GM18861 (cell line): Measurements from ENCODE around the gene HSPB8.

Experiments used
- ATAC-seq: cut with Tn5 transposase; IDR thresholded peaks from one replicate; pipeline ENCODE4 v1.9.1; 2021; ENCODE audit not compliant: unreplicated experiment

Gene HSPB8, protein sequence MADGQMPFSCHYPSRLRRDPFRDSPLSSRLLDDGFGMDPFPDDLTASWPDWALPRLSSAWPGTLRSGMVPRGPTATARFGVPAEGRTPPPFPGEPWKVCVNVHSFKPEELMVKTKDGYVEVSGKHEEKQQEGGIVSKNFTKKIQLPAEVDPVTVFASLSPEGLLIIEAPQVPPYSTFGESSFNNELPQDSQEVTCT

GRCh38 chr12:119178544-119179334 is at the start of gene HSPB8:
Gene HSPB8, plus strand, starts transcription at chr12:119178931. Its CDS starts 382 bp downstream, at chr12:119179313.
- ATAC-seq = no peak

- ATAC-seq = no peak
Measured at GRCh38 chr12:119129827-119130434, 48.8 kb upstream of the HSPB8 start.

- ATAC-seq = no peak
Measured at GRCh38 chr12:119130523-119130922, 48.2 kb upstream of the HSPB8 start.

DNA sequence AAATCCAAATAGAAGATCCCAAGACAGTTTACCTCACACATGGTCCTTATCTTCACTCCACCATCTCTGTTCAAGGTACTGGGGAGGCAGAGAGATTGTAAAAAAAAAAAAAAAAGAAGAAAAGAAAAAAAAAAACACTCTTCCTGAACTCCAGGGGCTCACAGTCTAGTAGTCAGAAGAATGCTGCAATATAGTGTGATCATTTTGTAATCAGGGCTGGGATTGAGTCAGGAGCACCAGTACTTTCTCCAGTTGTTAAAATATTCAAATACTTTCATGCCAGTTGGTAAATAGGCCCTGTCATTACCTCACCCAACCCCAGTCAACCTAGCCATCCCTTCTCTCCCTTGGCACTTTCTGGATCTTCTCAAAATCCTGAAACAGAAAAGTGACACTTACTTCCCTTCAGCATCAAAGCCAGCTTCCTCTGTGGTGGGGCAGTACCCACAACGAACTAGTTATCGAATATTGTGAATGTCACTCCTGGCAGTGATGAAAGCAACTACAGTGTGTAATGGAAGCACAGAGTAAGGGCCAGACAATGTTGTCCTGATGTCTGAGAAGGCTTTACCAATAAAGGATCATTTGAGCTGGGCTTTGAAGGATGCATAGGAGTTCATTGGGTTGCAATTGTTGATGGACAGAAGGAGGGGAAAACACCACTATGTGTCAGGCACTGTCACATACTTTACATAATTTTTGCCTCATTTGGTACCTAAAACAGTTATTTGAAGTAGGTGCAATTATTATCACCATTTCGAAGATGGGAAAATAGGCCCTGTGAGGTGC is 44.3 kb upstream of the HSPB8 start:
- ATAC-seq = no peak

GRCh38 chr12:119136811-119137410 is 41.8 kb upstream of the HSPB8 start:
- ATAC-seq = no peak

DNA sequence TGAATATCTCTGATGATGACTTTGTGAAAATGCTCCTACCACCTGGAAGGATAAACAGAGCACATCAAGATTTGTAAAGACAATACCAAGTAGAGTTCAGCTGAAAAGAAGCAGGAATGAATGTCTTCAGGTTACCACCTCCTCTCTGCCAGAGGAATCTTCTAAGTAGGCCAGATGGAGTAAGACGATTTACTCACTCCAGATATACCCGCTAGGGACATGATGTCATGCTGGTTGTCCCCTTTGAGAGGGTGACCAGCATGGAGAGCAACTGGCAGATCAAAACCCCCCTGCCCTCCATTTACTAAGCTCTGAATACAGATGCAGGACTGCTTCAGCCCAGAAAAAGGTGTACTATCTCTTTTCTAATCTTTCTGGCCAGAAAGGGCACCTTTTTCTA is 39.3 kb upstream of the HSPB8 start:
- ATAC-seq = no peak

DNA sequence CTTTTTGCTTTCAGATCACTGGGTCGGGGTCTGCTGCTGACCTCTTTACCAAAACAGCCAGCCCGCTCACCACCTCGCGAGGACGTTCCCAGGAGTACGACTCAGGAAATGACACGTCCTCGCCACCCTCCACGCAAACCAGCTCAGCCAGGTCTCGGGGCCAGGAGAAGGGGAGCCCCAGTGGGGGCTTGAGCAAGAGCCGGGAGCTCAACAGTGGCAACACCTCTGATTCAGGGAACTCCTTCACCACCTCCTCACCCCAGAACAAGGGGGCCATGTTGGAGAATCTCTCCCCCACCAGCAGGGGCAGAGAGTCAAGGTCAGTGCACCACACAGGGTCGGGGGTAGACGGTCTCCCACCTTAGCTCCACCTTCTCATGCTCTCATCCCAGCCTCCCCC is 33.4 kb upstream of the HSPB8 start:
- no peak for ATAC-seq

DNA sequence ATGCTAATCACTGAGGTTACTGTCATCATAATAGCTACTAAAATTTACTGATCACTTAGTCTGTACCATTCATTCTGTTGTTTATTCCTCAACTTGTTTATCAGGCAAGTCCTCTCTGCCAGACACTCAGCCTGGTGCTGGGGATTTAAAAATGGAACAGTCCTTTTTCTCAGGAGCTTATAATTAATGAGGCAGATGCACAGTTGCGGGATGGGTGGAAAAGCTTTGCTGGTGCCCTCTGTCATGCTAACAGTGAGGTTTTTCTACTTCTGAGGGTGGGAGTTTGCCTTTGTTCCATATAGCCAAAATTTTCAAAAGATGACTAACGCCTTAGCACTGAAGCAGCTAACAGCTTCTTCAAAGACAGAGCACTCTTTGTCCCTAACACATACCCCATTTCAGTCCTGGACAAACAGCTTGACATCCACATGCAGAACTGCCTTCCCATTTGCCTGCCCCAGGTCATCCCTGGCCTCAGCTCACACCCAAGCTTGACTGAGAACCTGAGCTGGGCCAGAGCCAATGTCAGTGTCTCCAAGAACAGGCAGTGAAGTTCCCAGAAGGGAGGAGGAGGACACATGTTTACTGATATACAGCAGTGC is 30.8 kb upstream of the HSPB8 start:
- no peak for ATAC-seq

DNA sequence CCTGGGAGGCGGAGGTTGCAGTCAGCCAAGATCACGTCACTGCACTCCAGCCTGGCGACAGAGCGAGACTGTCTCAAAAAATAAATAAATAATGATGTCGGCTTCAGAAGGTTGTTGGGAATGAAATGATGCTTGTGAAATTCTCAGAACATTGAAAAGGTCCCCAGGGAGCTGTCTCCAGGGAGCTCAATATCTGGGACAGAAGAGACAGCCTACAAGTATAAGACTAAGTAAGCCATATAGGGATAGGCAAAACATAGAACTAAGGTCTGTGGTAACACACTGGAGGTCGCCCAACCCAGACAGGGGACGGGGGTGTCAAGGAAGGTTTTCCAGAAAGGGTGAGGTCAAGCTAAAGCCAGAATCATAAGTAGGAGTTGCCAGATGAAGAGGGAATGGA is 29.5 kb upstream of the HSPB8 start:
- no peak for ATAC-seq

GRCh38 chr12:119151445-119152026 is 27.2 kb upstream of the HSPB8 start:
- no peak for ATAC-seq

DNA sequence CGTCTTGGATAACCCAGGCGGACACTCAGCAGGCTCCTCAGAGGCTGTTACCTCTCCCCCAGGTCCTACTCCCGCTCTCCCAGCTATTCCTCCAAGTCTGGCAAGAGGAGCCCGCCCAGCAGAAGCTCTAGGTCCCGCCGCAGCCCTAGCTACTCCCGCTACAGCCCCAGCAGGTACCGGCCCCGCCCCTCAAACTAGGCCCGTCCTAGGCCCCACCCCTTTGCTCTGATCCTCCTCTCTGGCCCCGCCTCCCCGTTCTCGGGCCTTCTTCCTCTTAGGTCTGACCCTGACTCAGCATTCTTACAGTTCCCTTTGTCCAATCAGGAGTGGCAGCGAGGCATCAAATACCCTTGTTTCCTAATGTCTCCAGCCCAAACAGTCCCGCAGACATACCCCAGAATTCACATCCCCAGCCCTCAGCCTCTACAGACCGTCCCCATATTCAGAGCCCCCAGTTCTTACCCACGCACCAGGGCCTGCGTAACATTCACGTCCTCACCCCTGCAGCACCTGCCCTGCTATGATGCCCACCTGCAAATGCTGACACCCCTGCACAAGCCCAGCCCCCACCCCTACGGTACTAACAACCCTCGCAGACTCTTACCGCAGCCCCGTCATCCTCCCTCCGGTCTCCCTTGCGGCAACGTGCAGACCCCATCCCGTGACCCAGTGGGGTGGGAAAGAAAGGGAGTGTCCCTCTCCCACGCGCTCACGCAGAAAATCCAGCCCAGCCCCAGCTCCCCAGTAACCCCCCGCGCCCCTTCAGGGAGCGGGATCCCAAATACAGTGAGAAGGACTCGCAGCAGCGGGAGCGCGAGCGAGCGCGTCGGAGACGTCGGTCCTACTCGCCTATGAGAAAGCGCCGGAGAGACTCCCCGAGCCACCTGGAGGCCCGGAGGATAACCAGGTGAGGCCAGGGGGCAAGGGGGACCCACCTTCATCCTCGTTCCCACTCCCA is 25.0 kb upstream of the HSPB8 start:
- no peak for ATAC-seq

- no peak for ATAC-seq
Measured at GRCh38 chr12:119154435-119154818, 24.3 kb upstream of the HSPB8 start.

DNA sequence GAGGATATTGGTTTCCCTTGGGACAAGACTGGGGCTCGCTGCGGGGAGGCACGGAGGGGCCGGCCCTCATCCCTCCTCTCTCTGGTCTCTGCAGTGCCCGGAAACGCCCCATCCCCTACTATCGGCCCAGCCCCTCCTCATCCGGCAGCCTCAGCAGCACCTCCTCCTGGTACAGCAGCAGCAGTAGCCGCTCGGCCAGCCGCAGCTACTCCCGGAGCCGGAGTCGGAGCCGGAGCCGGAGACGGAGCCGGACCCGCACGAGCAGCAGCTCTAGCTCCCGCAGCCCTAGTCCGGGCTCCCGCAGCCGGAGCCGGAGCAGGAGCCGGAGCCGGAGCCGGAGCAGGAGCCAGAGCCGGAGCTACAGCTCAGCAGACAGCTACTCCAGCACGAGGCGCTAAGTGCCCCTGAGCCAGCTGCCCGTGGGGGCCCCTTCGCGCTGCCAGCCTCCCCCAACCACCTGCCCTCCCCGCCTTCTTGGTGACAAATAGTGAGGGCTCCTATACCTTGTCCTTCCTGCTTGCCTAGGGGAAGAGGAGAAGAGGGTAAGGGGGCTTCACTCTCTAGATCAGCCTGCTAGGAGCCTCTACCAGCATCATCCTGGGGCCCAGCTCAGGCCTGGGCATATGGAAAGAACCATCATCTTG is 22.2 kb upstream of the HSPB8 start:
- no peak for ATAC-seq

DNA sequence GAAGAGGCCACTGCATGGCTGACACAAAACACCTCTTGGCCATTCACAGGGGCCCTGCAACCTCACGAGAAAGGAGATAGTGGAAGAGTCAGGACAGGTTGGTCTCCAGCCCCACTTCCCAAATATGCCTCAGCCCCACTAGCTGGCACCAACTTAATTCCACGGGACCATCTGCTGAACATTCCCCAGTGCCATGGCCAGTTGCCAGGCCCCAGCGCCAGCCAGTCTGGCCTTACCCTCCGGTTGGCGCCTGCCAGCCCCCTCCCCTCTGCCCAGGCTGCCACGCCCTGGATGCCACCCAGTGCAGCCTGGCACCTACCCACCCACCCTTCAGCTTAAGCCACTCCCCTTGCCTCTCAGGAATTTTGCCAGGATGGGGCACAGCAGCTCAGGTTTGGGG is 21.2 kb upstream of the HSPB8 start:
- no peak for ATAC-seq

- ATAC-seq = no peak
Measured at GRCh38 chr12:119157978-119158377, 20.8 kb upstream of the HSPB8 start.

DNA sequence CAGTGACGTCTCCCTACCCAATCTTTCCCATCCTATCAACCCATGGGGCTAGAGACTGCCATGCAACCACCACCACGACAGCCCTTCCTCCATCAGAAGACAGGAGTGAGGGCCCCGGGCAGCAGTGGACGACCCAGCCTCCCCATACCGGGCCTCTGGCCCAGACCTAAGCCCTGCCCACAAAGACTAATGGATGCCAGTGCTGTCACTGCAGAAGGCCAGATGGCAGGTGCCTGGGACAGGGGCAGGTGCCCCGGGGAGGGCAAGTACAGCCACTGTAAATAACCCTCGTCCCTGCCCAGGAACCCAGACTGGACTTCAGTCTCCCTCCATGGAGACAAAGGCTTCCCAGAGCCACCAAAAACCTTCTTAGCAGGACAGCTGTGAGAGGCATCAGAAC is 20.3 kb upstream of the HSPB8 start:
- no peak for ATAC-seq

- ATAC-seq = no peak
Measured at GRCh38 chr12:119159844-119160243, 18.9 kb upstream of the HSPB8 start.

DNA sequence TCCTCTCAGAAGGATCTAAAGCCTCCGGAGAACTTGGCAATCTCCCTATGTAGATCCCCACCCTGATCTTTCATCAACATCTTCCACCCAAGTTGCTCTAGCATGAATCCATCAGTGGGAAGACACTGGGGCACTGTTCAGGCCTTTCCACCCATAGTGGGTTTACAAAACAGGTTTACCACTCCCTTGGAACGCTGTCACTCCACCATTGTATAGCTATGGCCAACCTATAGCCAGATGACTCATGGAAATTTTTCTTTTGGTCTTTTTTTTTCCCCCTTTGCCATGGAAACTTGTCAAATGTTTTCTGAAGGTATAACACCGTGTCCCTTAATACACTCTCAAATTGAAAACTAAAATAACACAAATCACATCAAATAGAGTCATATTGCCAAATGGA is 10.8 kb upstream of the HSPB8 start:
- no peak for ATAC-seq

DNA sequence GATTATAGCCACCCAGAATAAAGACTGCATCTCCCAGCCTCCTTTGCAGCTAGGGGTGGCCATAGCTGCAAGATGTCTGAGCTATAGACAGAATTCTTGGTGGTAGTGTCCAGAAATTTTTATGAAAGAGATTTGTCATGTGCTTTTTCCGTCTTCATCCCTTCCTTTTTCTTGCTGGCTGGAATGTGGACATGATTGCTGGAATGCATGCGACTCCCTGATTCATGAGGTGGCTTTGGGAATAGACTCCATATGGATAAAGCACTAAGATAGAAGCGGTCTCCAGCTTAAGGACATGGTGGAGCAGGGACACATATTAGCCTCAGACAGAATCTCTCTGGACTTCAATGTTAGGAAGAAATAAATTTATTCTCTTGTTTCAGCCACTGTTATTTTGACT is 10.0 kb upstream of the HSPB8 start:
- ATAC-seq = no peak
